Measurements from ENCODE around the gene CDH5. TPM values are rescaled to one million over a fixed set of nuclear protein-coding genes. Genes with fewer than 3 reads are reported as not detected.

The CDH5 gene
- total RNA-seq, 1 donor from 2014 or later = not detected

DNA sequence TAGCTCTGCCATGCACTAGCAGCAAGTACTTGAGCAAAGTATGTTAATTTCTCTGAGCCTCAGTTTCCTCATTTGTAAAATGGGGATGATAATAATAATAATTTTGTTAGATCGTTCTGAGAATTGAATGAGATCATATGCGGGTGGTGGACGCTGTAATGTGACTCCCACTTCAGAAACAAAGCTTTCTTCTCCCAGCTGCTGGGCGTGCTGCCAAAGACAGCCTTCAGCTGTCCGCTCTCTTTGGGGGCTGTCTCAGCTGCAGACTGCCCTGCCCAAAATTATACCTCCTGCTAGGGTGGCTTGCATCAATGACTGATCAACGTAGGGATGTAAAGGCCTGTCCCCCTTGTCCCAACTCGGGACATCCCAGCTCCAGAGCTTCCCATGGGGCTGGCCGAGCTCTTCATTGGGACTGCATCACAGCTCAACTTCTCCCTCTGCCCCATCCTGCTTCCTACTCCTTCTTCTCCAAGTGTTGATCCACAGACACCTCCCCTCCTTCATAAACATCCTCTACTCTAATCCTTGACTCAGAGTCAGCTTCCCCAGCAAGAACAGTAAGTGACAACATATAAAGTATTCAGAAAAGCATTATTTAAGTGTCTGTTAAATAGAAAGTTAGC lies 30.7 kb upstream of the CDH5 start:
- Mint-ChIP-seq H3K27me3 (peaks cover 7% of the 10 kb centered on the region), H3K9me3 (no peaks in the 10 kb centered on the region), H3K4me1 (no peaks in the 10 kb centered on the region), H3K27ac (no peak overlapping the region), H3K4me3 (no peak overlapping the region), H3K36me3 (ENCODE audit: low read depth) (no peaks in the 10 kb centered on the region)
- DNase-seq = no peak
- intact Hi-C loops (cut with micrococcal nuclease) = no loop called here

DNA sequence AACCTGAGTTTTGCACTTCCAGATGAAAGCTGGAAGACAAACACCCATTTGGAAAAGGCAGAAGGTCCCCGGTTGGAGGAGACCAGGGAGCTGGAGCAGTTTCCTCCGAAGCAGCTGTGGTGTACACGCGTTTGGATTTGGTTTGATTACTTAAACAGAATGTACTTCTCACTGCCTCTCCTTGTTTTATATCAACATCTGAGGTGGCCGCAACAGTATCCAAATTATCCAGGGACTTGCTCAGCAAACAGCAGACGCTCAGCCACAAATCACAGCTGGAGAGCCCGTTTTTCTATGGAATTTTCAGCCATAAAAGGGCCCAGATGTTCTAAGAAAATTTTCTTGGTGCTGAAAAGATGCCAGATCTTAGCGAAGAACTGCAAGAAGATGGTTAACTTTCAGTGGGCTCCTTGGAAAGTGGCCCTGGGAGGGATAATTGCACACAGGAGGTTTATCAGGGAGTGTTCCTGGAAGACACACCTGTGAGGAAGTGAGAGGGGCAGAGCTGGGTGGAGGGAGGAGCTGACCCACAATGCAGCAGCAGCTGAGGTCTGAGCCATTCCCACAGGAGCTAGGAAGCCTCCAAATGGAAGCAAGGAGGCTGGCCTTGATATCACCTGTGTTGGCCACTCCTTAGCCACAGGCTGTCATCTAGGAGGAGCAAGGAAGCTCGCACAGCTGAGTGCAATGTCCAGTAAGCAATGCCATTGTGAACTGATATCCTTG lies 28.9 kb upstream of the CDH5 start:
- Mint-ChIP-seq H3K27ac (no peak overlapping the region), H3K4me3 (no peak overlapping the region), H3K4me1 (no peaks in the 10 kb centered on the region), H3K9me3 (no peaks in the 10 kb centered on the region), H3K27me3 (peaks cover 13% of the 10 kb centered on the region), H3K36me3 (ENCODE audit: low read depth) (no peaks in the 10 kb centered on the region)
- DNase-seq = no peak
- intact Hi-C loops (cut with micrococcal nuclease) = no loop called here

DNA sequence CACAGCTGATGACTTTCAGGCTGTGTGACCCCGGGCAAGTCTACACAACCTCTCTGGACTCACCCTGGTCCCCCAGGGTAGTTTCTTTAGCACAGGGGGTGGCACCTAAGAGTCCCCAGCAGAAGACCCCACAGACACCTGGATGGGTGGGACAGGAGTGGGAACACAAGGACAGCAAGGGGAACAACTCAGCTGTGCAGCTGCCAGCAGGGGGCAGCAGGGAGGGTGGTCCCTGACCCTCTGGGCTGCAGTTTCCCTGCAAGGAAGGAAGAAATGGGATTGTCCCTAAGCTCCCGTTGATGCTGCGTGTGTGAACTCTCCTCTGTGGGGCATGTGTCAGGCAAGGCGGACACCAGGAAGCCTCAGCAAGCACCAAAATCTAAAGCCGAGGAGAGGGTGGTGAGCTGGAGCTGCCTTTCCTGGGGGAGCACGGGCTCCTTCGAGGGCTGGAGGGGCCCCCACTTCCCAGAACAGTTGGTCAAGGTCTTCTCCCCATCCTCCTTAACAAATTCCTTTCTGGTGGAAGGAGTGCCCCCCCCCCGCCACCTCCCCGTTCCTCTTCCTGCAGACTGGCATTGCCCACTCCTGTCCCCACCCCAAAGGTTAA lies 24.1 kb upstream of the CDH5 start:
- Mint-ChIP-seq H3K9me3 (no peaks in the 10 kb centered on the region), H3K27ac (no peak overlapping the region), H3K36me3 (ENCODE audit: low read depth) (no peaks in the 10 kb centered on the region), H3K27me3 (peaks cover 10% of the 10 kb centered on the region), H3K4me3 (no peak overlapping the region), H3K4me1 (no peaks in the 10 kb centered on the region)
- intact Hi-C loops (cut with micrococcal nuclease) = no loop called here
- peak; percentile 69 for DNase-seq

DNA sequence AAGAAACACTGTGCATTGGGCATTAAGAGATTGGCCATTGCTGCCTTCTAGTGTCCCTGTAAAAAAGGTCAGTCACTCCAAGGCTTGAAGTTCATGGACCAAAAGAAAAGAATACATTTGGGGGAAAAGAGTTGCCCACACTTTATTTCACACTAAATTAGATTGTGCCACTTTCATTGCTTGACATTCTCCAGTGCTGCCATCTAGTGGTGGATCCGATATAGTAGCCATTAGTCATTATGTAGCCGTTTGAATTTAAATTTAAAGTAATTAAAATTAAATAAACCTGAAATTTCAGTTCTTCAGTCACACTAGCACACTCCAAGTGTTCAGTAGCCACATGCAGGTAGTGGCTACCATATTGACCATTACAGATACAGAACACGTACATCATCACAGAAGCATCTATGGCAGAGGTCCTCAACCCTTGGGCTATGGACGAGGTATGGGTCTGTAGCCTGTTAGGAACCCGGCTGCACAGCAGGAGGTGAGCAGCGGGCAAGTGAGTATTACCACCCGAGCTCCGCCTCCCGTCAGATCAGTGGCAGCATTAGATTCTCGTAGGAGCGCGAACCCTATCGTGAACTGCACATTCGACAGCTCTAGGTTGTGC lies 21.9 kb upstream of the CDH5 start:
- Mint-ChIP-seq H3K4me1 (no peaks in the 10 kb centered on the region), H3K4me3 (no peak overlapping the region), H3K27me3 (peaks cover 11% of the 10 kb centered on the region), H3K36me3 (ENCODE audit: low read depth) (no peaks in the 10 kb centered on the region), H3K9me3 (no peaks in the 10 kb centered on the region), H3K27ac (no peak overlapping the region)
- peak; percentile 80 for DNase-seq
- intact Hi-C loops (cut with micrococcal nuclease) = no loop called here

DNA sequence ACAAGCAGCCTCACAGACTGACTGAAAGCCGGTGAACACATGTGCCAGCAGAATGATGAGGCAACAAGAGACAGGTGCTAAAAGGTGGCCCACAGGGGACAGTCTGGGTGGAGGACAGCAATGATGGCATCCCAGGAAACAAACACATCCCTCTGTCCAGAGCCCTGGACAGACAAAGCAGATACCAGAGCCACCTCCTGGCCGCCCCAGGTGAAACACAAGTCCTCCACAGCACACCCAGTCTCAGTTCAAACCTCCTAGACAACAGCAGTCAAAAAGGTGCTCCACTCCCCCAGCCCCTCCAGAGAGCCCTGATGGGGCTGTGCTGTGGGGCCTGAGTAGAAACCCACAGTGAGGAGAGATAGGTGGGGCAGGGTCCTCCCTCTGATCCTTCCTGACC lies 20.3 kb upstream of the CDH5 start:
- DNase-seq = no peak
- H3K4me1 Mint-ChIP-seq = no peaks in the 10 kb centered on the region
- no peaks in the 10 kb centered on the region for H3K9me3 Mint-ChIP-seq
- intact Hi-C loops (cut with micrococcal nuclease) = no loop called here
- no peak overlapping the region for H3K27ac Mint-ChIP-seq
- peaks cover 8% of the 10 kb centered on the region for H3K27me3 Mint-ChIP-seq
- H3K4me3 Mint-ChIP-seq = no peak overlapping the region
- no peaks in the 10 kb centered on the region for H3K36me3 Mint-ChIP-seq (ENCODE audit: low read depth)

DNA sequence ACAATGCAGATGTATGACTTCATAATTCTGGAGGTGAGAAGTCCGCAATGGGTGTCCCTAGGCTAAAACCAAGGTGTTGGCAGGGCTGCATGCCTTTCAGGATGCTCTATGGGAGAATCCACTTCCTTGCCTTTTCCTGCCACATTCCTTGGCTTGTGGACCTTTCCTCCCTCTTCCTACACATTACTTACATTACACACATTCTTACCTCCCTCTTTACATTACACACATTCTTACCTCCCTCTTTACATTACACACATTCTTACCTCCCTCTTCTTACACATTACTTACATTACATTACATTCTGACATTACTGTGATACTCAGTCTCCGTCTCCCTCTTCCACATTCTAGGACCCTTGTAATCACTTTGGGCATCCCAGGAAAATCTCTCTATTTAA lies 14.2 kb upstream of the CDH5 start:
- H3K27ac Mint-ChIP-seq = no peak overlapping the region
- peaks cover 14% of the 10 kb centered on the region for H3K27me3 Mint-ChIP-seq
- intact Hi-C loops (cut with micrococcal nuclease) = no loop called here

DNA sequence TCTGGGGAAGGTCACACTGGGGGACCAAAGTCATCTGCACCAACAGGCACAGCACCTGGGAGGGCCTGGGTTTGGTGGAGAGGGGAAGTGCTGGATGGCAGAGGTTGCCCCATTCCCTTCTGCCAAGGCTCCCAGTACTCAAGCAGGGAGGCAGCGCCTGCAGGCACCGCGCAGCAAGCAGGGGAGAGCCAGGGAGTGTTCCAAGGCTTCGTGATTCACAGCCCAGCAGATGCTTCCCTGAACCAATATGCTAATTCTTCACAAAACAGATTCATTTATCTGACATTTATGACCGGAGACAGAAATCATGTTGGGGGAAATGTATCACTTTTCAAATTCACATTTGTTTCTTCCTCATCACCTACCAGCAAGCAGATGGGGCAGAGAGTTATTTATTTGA lies 13.4 kb upstream of the CDH5 start:
- DNase-seq = no peak
- H3K27me3 Mint-ChIP-seq = peaks cover 17% of the 10 kb centered on the region
- no peaks in the 10 kb centered on the region for H3K4me1 Mint-ChIP-seq
- intact Hi-C loops (cut with micrococcal nuclease) = no loop called here
- no peaks in the 10 kb centered on the region for H3K9me3 Mint-ChIP-seq
- no peaks in the 10 kb centered on the region for H3K36me3 Mint-ChIP-seq (ENCODE audit: low read depth)
- no peak overlapping the region for H3K27ac Mint-ChIP-seq
- no peak overlapping the region for H3K4me3 Mint-ChIP-seq

More for the DNA sequence above, 14.2 kb upstream of the CDH5 start:
- H3K4me3 Mint-ChIP-seq = no peak overlapping the region
- H3K4me1 Mint-ChIP-seq = no peaks in the 10 kb centered on the region
- H3K36me3 Mint-ChIP-seq (ENCODE audit: low read depth) = no peaks in the 10 kb centered on the region
- H3K9me3 Mint-ChIP-seq = no peaks in the 10 kb centered on the region
- DNase-seq = no peak

DNA sequence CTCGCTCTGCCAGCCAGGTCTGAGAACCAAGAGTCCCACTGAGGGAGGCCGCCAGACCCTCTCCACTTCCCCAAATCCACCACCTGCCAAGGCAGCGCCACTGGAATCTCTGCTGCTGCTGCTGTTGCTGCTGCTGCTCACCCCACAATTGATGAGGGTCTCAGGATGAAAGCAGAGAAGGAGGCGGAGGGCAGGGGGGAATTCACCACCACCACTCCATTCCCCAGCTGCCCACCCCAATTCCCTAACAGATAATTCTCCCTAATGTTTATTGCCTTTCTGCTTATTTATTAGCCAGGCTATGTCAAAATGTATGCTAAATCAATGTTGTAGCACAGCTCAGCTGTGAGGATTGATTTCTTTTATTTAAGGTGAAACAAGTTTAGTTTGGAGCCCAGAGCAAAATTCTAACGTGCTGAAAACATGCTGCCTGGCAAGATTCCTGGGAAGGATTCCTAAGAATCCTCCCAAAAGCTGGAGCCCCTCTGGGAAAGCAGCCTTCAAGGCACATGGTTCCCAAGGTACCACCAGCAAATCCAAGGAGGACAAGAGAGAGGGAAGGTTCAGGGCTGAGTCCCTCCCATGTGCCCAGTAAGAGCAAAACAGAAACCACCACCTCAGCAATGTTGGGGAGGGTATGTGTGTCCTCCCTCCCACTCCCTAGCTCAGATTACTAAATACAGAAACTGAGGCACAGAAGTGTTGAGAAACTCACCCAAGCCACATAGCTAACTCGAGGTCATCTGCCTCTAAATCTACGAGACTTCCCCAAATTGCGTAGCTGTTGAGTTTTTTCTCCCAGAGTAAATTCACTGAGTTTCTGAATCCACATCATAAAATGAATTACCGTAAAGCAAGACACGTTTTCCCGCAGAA lies 12.2 kb upstream of the CDH5 start:
- DNase-seq = no peak
- no peak overlapping the region for H3K27ac Mint-ChIP-seq
- H3K4me1 Mint-ChIP-seq = no peaks in the 10 kb centered on the region
- H3K9me3 Mint-ChIP-seq = no peaks in the 10 kb centered on the region
- H3K36me3 Mint-ChIP-seq (ENCODE audit: low read depth) = no peaks in the 10 kb centered on the region
- H3K4me3 Mint-ChIP-seq = no peak overlapping the region
- H3K27me3 Mint-ChIP-seq = peaks cover 16% of the 10 kb centered on the region
- intact Hi-C loops (cut with micrococcal nuclease) = no loop called here

DNA sequence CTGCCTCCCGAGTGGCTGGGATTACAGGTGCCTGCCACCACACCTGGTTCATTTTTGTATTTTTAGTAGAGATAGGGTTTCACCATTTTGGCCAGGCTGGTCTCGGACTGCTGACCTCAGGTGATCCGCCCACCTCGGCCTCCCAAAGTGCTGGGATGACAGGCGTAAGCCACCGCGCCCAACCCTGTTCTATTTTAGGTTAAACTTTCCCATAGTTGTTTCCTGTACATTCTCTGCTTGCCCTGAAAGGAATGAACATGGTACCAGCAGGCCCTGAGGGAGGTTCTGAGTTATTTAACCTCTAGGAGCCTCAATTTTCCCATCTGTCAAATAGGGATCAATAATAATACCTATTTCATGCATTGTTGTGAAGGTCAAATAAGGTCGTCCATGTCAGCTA lies 11.0 kb upstream of the CDH5 start:
- no peak for DNase-seq
- intact Hi-C loops (cut with micrococcal nuclease) = no loop called here
- no peak overlapping the region for H3K27ac Mint-ChIP-seq
- H3K4me3 Mint-ChIP-seq = no peak overlapping the region
- H3K27me3 Mint-ChIP-seq = peaks cover 24% of the 10 kb centered on the region
- no peaks in the 10 kb centered on the region for H3K36me3 Mint-ChIP-seq (ENCODE audit: low read depth)
- H3K9me3 Mint-ChIP-seq = no peaks in the 10 kb centered on the region
- no peaks in the 10 kb centered on the region for H3K4me1 Mint-ChIP-seq

DNA sequence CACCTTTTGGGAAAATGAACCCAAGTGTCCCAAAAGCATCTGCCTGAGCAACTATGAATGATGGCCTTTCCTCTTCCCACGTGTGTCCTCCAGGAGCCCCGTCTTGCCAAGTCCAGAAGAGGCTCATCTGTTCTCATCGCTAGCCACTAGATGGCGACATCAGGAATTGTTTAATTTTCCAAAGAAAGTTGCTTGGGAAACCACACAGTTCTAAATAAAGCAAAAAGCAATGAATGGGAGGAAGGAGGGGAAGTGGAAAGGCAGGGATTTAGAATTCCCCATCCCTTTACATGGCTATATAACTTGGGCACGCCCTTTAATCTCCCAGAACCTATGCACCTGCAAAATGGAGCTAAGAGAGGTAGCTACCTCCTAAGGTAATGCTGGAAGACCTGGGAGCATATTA lies 9.0 kb upstream of the CDH5 start:
- peak; percentile 74 for DNase-seq
- no peaks in the 10 kb centered on the region for H3K36me3 Mint-ChIP-seq (ENCODE audit: low read depth)
- no peaks in the 10 kb centered on the region for H3K4me1 Mint-ChIP-seq
- no peak overlapping the region for H3K27ac Mint-ChIP-seq
- H3K9me3 Mint-ChIP-seq = no peaks in the 10 kb centered on the region
- intact Hi-C loops (cut with micrococcal nuclease) = no loop called here
- H3K4me3 Mint-ChIP-seq = no peak overlapping the region
- peaks cover 34% of the 10 kb centered on the region for H3K27me3 Mint-ChIP-seq

DNA sequence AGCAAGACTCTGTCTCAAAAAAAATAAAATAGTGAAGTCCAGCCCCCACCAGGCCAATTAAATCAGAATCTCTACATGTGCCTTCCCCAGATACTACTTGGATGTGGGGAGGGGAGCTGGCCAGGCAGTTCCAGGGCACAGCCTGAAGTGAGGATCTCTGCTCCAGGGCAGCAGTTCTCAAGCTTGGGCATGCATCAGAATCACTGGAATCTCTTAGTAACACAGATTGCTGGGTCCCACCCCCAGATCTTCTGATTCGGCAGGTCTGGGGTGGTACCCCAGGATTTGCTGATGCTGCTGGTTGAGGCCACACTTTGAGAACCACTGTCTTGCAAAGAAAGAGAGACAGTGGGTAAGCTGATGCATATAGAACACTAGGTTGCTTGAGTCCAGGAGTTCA lies 8.3 kb upstream of the CDH5 start:
- Mint-ChIP-seq H3K9me3 (no peaks in the 10 kb centered on the region), H3K27ac (no peak overlapping the region), H3K27me3 (peaks cover 39% of the 10 kb centered on the region), H3K36me3 (ENCODE audit: low read depth) (no peaks in the 10 kb centered on the region), H3K4me3 (no peak overlapping the region), H3K4me1 (no peaks in the 10 kb centered on the region)
- no peak for DNase-seq
- intact Hi-C loops (cut with micrococcal nuclease) = no loop called here

DNA sequence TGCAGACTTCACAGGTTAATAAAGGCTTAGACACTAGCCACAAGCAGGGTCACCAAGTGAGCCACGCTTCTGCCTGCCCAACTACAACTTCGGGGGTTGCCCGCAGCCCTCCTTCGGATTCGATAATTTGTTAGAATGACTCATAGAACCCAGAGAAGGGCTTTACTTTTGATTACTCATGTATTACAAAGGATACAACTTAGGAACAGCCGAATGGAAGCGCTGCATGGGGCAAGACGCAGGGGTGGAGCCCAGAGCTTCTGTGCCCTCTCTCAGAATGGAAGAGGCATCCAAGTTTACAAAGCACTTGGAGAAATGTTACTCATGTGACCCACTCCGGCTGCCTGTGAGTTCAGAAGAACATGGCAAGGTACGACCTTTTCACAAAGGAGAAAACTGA lies 7.5 kb upstream of the CDH5 start:
- H3K27ac Mint-ChIP-seq = no peak overlapping the region
- H3K4me1 Mint-ChIP-seq = no peaks in the 10 kb centered on the region
- no peak overlapping the region for H3K4me3 Mint-ChIP-seq
- no peaks in the 10 kb centered on the region for H3K36me3 Mint-ChIP-seq (ENCODE audit: low read depth)
- no peaks in the 10 kb centered on the region for H3K9me3 Mint-ChIP-seq
- no peak for DNase-seq
- peaks cover 41% of the 10 kb centered on the region for H3K27me3 Mint-ChIP-seq
- intact Hi-C loops (cut with micrococcal nuclease) = no loop called here

DNA sequence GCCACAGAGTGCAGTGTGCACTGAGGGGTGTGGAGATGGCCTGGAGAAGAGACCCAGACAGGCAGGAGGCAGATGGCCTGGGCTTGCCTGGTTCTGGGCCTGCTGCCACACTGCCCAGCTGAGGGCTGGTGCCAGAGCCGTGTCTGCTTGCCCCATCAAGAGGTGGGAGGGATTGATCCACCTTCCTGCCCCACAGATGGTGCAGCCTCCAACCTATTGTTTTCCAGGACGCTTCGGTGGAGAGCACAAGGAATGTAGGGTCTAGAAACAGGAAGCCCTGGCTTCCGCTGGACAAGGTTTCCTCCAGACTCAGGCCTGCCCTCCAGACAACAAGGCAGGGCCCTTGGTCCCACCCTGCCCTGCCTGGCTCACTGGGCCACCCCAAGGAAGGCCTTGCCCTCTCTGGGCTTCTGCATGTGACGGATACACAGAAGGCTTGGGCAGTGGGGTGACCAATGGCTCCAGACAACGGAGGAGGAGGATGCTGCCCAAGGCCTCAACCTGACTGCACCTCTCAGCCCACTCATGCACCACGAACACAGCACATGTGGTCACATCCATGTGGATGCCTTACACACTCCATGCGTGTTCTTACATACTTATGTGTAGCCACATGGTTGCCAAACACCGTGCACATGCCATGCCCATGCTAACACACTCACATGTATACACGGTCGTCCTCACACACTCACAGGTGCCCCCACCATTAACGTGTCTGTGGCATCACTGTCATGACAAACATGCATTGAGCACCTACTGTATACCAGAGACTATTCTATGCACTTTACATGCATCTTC lies 6.5 kb upstream of the CDH5 start:
- no peak for DNase-seq
- no peaks in the 10 kb centered on the region for H3K9me3 Mint-ChIP-seq
- no peak overlapping the region for H3K27ac Mint-ChIP-seq
- H3K4me1 Mint-ChIP-seq = no peaks in the 10 kb centered on the region
- intact Hi-C loops (cut with micrococcal nuclease) = no loop called here
- no peaks in the 10 kb centered on the region for H3K36me3 Mint-ChIP-seq (ENCODE audit: low read depth)
- no peak overlapping the region for H3K4me3 Mint-ChIP-seq
- peaks cover 41% of the 10 kb centered on the region for H3K27me3 Mint-ChIP-seq

Measured in activated CD4-positive, alpha-beta T cell treated with anti-CD3 and anti-CD28 coated beads, Interleukin-2, amount 10 ng/mL, durations not matched to agents 24 days and 14 days (primary cell).